ENCODE data around the gene MED14.

MED14 gene

DNA sequence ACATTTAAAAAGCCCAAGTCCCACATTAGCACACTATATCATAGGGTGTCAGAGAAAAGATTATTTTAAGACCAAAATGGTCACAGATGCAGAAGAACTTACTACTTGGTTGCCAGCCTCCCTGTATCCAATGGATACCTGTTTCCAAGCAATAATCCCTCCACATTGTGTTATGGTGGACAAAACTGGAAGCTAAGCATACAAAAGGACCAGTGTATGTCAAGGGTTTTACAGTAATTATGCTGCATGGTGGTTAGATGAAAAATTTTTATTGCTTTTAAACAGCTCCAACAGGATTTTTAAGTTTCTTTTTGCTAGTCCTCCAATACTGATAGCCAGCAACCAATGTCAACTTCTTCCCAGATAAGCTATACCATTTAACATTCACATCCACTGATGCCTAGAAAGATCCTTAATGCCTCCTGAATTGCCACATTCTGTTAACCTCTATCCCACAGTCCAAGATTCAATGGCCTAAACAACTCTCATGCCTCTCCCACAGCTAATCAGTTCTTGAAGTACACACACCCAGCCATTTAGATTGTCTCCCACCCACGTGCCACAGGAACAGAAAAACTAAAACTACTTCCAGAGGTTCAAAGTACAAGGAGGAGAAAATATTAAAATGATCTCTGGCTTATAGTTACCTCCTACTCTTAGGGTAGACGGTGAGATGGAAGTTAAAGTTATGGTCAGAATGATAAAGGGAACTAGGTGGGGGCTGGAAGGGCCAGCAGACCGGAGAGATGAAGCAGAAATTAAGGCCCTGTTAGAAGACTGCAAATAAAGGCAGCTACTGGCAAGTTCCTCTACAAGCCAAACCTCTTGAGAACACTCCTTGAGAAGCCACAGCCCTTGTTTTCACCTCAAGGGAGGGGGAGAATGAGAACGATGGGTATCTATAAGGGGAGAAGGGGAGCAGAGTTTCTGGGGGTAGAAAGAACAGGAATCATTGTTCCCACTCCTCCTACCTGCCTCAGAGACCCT lies 5.5 kb downstream of the MED14 start:
- no peak for DNase-seq

- DNase-seq = no peak
Measured at GRCh38 chrX:40727581-40728252, 7.6 kb downstream of the MED14 start.

GRCh38 chrX:40727093-40727492 lies 8.2 kb downstream of the MED14 start:
- DNase-seq = no peak

DNA sequence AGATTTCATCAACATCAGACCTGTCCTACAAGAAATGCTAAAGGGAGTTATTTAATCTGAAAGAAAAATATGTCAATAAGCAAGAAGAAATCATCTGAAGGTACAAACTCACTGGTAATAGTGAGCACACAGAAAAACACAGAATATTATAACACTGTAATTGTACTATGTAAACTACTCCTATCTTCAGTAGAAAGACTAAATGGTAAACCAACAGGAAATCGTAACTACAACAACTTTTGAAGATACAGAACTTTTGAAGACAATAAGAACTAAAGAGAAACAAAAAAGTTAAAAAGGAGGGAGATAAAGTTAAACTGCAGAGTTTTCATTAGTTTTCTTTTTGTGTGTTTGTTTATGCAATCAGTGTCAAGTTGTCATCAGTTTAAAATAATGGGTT lies 12.4 kb downstream of the MED14 start:
- no peak for DNase-seq

DNA sequence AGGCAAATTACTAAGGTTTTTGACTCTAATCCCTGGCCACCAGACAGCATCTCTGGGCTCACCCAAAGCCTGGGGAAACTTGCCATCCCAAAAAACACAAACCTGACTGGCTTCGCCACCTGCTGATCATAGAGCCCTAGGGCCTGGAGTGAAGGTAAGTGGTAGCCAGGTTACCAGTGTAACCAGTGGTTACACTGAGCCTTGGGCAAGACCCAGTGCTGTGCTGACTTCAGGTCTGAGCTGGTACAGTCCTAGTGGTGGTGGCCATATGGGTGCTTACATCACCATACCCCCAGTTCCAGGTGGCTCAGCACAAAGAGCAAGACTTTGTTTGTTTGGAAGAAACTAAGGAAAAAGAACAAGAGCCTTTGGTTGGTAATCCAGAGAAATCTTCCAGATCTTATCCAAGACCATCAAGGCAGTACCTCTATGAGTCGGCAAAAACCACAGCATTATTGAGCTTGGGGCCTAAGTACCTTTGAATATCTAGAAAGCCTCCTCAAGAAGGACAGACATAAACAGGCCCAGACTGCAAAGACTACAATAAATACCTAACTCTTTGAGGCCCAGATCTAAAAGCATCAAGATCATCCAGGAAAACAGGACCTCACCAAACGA lies 13.7 kb downstream of the MED14 start:
- no peak for DNase-seq

GRCh38 chrX:40720792-40721191 lies 14.6 kb downstream of the MED14 start:
- no peak for DNase-seq

GRCh38 chrX:40720339-40720738 lies 15.0 kb downstream of the MED14 start:
- DNase-seq = no peak

GRCh38 chrX:40719731-40720130 lies 15.6 kb downstream of the MED14 start:
- DNase-seq = no peak

DNA sequence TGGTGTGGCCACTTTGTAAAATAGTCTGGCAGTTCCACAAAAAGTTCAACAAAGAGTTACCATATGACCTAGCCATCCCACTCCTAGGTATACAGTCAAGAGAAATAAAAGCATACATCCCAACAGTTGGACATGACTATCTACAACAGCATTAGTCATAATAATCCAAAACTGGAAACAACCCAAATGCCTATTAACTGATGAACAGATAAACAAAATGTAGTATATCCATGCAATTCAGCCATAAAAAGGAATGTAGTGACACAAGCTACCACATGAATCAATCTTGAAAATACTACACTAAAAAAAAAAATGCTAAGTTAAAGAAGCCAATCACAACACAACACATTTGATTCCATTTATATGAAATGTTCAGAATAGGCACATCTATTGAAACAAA lies 16.1 kb downstream of the MED14 start:
- DNase-seq = no peak

DNA sequence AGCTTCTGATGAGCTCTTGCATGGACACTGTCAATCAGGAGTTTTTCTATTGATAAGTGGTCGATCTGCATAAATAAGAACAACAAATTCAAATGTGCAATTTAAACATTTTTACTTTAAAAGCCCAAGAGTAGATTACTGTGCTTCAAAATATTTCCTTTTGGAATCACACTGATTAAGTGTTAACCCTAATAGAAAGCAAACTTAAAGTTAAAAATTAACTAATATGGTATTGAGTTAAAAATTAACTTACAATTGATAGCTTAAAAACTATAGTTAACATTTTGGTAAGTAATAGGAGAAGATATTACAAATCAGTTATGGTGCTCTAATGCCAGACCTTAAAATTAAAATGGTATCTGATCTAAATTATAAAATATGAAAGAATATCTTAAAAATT lies 25.9 kb downstream of the MED14 start:
- no peak for DNase-seq

- DNase-seq = no peak
Measured at GRCh38 chrX:40705658-40706312, 29.6 kb downstream of the MED14 start.

DNA sequence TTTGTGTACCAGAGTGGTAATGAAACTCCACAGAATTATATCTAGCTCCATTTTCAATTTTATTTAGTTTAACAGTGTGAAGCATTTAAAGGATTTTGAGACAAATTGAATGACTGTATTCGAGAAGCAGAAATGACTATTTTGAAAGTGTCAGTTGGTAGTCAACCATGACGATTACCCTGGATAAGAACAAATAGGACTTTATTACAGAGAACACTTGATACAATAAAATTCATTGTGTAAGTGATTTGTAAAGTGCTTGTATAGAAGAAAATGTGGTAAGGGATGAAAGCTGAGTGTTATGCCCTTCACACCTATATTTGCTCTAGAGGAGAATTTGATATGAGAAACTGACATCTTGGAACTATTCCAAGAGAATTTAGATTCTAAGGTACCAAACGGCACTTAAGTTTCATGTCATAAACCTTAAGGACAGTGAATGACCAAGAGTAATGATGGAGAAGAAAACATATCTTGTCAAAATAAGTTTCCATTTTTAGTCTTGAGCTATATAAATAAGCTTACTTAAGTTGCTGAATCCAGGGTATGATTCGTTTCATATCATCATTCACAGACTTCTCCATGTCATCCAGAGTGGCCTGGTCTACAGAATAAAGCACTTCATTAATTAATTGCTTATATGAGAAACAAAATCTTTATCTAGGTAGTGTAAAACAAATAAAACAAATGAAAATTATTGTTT lies 34.6 kb downstream of the MED14 start:
- DNase-seq = no peak

DNA sequence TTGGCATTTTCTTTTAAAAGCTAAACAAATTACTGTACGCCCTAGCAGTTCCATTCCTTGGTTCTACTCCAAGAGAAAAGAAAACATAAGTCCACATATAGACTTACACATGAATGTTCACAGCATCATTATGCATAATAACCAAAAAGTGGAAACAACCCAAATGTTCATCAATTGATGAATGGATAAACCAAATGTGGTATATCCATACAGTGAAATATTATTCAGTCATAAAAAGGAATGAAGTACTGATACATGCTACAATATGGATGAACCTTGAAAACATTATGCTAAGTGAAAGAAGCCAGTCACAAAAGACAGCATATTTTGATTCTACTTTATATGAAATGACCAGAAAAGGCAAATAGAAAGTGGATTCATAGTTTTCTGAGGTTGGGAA lies 36.5 kb downstream of the MED14 start:
- DNase-seq = no peak

- DNase-seq = no peak
Measured at GRCh38 chrX:40694802-40695201, 40.5 kb downstream of the MED14 start.

DNA sequence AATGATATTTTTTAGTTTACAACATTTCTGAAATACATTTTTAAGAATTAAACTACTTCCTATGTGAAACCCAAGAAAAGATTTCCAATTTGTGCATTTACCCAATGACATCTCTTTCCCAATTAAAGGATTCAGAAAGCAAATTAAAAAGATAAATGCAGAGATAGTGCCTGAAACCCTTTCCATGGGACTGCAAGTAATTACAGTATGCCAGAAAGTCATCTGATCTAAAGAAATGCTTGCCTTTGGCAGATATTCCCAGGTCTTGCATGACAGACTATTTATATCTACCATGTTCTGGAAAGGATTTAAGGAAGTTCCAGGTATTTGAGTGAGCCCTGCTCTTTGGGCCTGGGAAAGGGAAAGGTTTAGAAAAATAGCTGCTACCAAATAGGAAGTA lies 46.4 kb downstream of the MED14 start:
- no peak for DNase-seq

- DNase-seq = no peak
Measured at GRCh38 chrX:40687169-40687568, 48.2 kb downstream of the MED14 start.

DNA sequence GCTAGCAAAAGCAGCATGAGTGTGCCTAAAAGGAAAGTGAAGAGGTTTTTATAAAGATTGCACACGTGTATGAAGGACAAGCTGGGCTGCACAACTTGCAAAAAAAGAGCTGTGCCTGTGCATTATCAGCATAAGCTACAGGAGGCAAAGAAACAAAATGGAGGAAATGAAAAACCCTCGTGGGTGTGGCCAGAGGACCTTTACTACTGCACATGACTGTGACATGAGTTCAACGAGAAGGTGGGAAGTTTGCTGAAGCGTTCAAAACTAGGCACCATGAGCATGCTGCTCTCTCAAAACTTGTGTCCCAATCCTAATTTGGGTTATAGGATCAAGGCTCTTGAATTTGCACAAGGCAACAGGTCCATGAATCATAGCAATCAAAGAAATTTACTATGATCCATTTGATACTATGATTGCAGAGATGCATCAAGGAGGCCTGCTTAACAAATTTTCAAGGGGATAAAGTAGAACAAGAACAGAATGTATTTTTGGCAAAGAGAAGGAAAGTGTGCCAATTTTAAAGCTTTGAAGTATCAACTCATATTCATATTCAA lies 49.9 kb downstream of the MED14 start:
- no peak for DNase-seq

GRCh38 chrX:40684092-40684491 lies 51.2 kb downstream of the MED14 start:
- DNase-seq = no peak

DNA sequence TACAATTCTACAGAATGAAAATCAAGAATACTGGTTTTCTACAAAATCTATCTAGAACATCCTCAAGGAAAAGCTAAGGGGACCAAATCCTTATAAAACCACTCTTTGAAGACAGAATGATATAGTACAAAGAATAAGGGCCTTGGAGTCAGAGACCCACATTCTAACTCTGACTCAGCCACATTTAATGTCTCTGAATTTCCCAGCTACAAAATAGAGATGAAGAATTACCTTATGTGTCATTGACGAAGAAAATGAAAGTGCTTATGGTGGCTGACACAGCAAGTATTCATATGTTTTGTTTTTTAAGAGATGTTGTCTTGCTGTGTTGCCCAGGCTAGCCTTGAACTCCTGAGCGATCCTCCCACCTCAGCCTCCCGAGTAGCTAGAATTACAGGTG lies 52.1 kb downstream of the MED14 start:
- no peak for DNase-seq

GRCh38 chrX:40671126-40671525 lies 64.2 kb downstream of the MED14 start:
- DNase-seq = no peak

GRCh38 chrX:40663880-40664630 lies 71.3 kb downstream of the MED14 start:
- no peak for DNase-seq

Measured in CD4-positive, alpha-beta T cell treated with Interleukin-12 subunit alpha and Interleukin-12 subunit beta, for 1 hour (primary cell).